ENCODE results near the gene EGFR.

The EGFR gene

GRCh38 chr7:55095672-55096071 is 76.9 kb downstream of the EGFR start:
- H4K20me1 ChIP-seq (ENCODE audit: control insufficient read depth, insufficient read depth, low read depth, low read length): no peaks in the 10 kb centered on the region
- H3K79me2 ChIP-seq (ENCODE audit: control insufficient read depth, low read length): no peaks in the 10 kb centered on the region
- H3K4me1 ChIP-seq (ENCODE audit: control insufficient read depth, low read length): no peaks in the 10 kb centered on the region
- H3K27ac ChIP-seq (ENCODE audit: low read depth, low read length): no peak overlapping the region
- no peaks in the 10 kb centered on the region for H3K9me3 ChIP-seq (ENCODE audit: control insufficient read depth, insufficient read depth, low read length)
- no peaks in the 10 kb centered on the region for H3F3A ChIP-seq (ENCODE audit: control insufficient read depth, insufficient read depth)
- H3K4me3 ChIP-seq (ENCODE audit: low read length): no peak overlapping the region
- no peak overlapping the region for H3K4me2 ChIP-seq (ENCODE audit: low read length)
- no peaks in the 10 kb centered on the region for H3K27me3 ChIP-seq (ENCODE audit: control insufficient read depth, low read length)
- H3K36me3 ChIP-seq (ENCODE audit: control insufficient read depth, low read length): no peaks in the 10 kb centered on the region
- no peaks in the 10 kb centered on the region for H3K9me2 ChIP-seq (replicated peaks; ENCODE audit: control insufficient read depth, low read length)
- TF ChIP-seq EZH2phosphoT487 (IDR thresholded peaks at IDR 0.05; ENCODE audit: borderline replicate concordance, low read length) (no peak), CTCF (IDR thresholded peaks at IDR 0.05; ENCODE audit: low read depth, low read length, poor library complexity, severe bottlenecking) (no peak)

- Histone ChIP-seq H3F3A (ENCODE audit: control insufficient read depth, insufficient read depth) (no peaks in the 10 kb centered on the region), H3K79me2 (ENCODE audit: control insufficient read depth, low read length) (no peaks in the 10 kb centered on the region), H4K20me1 (ENCODE audit: control insufficient read depth, insufficient read depth, low read depth, low read length) (no peaks in the 10 kb centered on the region), H3K27me3 (ENCODE audit: control insufficient read depth, low read length) (no peaks in the 10 kb centered on the region), H3K36me3 (ENCODE audit: control insufficient read depth, low read length) (no peaks in the 10 kb centered on the region), H3K4me1 (ENCODE audit: control insufficient read depth, low read length) (no peaks in the 10 kb centered on the region), H3K27ac (ENCODE audit: low read depth, low read length) (no peak overlapping the region), H3K4me3 (ENCODE audit: low read length) (no peak overlapping the region), H3K4me2 (ENCODE audit: low read length) (no peak overlapping the region), H3K9me2 (replicated peaks; ENCODE audit: control insufficient read depth, low read length) (no peaks in the 10 kb centered on the region), H3K9me3 (ENCODE audit: control insufficient read depth, insufficient read depth, low read length) (no peaks in the 10 kb centered on the region)
- TF ChIP-seq CTCF (IDR thresholded peaks at IDR 0.05; ENCODE audit: low read depth, low read length, poor library complexity, severe bottlenecking) (no peak), EZH2phosphoT487 (IDR thresholded peaks at IDR 0.05; ENCODE audit: borderline replicate concordance, low read length) (no peak)
Measured at GRCh38 chr7:55096323-55096722, 77.5 kb downstream of the EGFR start.

GRCh38 chr7:55097100-55097499 is 78.3 kb downstream of the EGFR start:
- H3K4me1 ChIP-seq (ENCODE audit: control insufficient read depth, low read length): no peaks in the 10 kb centered on the region
- TF ChIP-seq CTCF (IDR thresholded peaks at IDR 0.05; ENCODE audit: low read depth, low read length, poor library complexity, severe bottlenecking): no peak
- TF ChIP-seq EZH2phosphoT487 (IDR thresholded peaks at IDR 0.05; ENCODE audit: borderline replicate concordance, low read length): no peak
- no peaks in the 10 kb centered on the region for H3K9me3 ChIP-seq (ENCODE audit: control insufficient read depth, insufficient read depth, low read length)
- no peaks in the 10 kb centered on the region for H3K36me3 ChIP-seq (ENCODE audit: control insufficient read depth, low read length)
- H3K9me2 ChIP-seq (replicated peaks; ENCODE audit: control insufficient read depth, low read length): no peaks in the 10 kb centered on the region
- no peaks in the 10 kb centered on the region for H3K79me2 ChIP-seq (ENCODE audit: control insufficient read depth, low read length)
- H3K27me3 ChIP-seq (ENCODE audit: control insufficient read depth, low read length): no peaks in the 10 kb centered on the region
- no peak overlapping the region for H3K4me2 ChIP-seq (ENCODE audit: low read length)
- no peaks in the 10 kb centered on the region for H3F3A ChIP-seq (ENCODE audit: control insufficient read depth, insufficient read depth)
- no peak overlapping the region for H3K27ac ChIP-seq (ENCODE audit: low read depth, low read length)
- H4K20me1 ChIP-seq (ENCODE audit: control insufficient read depth, insufficient read depth, low read depth, low read length): no peaks in the 10 kb centered on the region
- H3K4me3 ChIP-seq (ENCODE audit: low read length): no peak overlapping the region
